Trophoblast cell (in vitro differentiated cells and primary cell): ENCODE results near the gene LHX6.

Source experiments
- DNase-seq, 2 donors: peaks; one replicate each; pipeline ENCODE4 v3.0.0-alpha.2; 2016
- H2AFZ ChIP-seq: 2 replicates; pipeline ENCODE4 v1.6.1; 2013; ENCODE audit warnings: low read length, moderate library complexity, mild to moderate bottlenecking; ENCODE audit not compliant: insufficient read depth, poor library complexity
- H2AK5ac ChIP-seq: 2 replicates; pipeline ENCODE4 v1.6.1; 2013; ENCODE audit warnings: mild to moderate bottlenecking, low read length
- H2BK120ac ChIP-seq: 2 replicates; pipeline ENCODE4 v1.6.1; 2013; ENCODE audit warnings: low read length, mild to moderate bottlenecking, moderate library complexity; ENCODE audit not compliant: insufficient read depth, poor library complexity
- H2BK12ac ChIP-seq: 2 replicates; pipeline ENCODE4 v1.6.1; 2013; ENCODE audit warnings: mild to moderate bottlenecking, low read length, moderate library complexity
- H2BK5ac ChIP-seq: 2 replicates; pipeline ENCODE4 v1.6.1; 2013; ENCODE audit warnings: low read length, low read depth, moderate library complexity, mild to moderate bottlenecking; ENCODE audit not compliant: poor library complexity
- H3K14ac ChIP-seq: 2 replicates; pipeline ENCODE4 v1.6.1; 2013; ENCODE audit warnings: mild to moderate bottlenecking, low read length
- H3K18ac ChIP-seq: 2 replicates; pipeline ENCODE4 v1.6.1; 2013; ENCODE audit warnings: mild to moderate bottlenecking, low read length
- H3K23ac ChIP-seq: 2 replicates; pipeline ENCODE4 v1.6.1; 2013; ENCODE audit warnings: low read length
- H3K27ac ChIP-seq: 2 replicates; pipeline ENCODE4 v1.5.1; 2013; ENCODE audit warnings: low read depth, mild to moderate bottlenecking, inconsistent platforms, low read length, moderate library complexity
- H3K27me3 ChIP-seq: 2 replicates; pipeline ENCODE4 v1.6.1; 2013; ENCODE audit warnings: inconsistent platforms, mild to moderate bottlenecking, low read length, moderate library complexity; ENCODE audit not compliant: insufficient read depth
- H3K36me3 ChIP-seq, 2 experiments: 1 replicate in 1 of 2; 2 replicates in 1 of 2; pipeline ENCODE4 v1.6.1; 2013; ENCODE audit warnings: low read length in 2 of 2, mild to moderate bottlenecking in 2 of 2, moderate library complexity in 1 of 2; ENCODE audit not compliant: insufficient read depth in 2 of 2, control insufficient read depth in 1 of 2
- H3K4ac ChIP-seq: 2 replicates; pipeline ENCODE4 v1.6.1; 2013; ENCODE audit warnings: low read depth, mild to moderate bottlenecking, low read length, moderate library complexity
- H3K4me1 ChIP-seq, 2 experiments: 1 replicate in 1 of 2; 2 replicates in 1 of 2; pipeline ENCODE4 v1.6.1; 2013; ENCODE audit warnings: low read length in 2 of 2, mild to moderate bottlenecking in 2 of 2, moderate library complexity in 1 of 2; ENCODE audit not compliant: insufficient read depth in 2 of 2, control insufficient read depth in 1 of 2
- H3K4me2 ChIP-seq: 2 replicates; pipeline ENCODE4 v1.6.1; 2013; ENCODE audit warnings: inconsistent platforms, mild to moderate bottlenecking, low read length, moderate library complexity
- H3K4me3 ChIP-seq: 2 replicates; pipeline ENCODE4 v1.5.1; 2013; ENCODE audit warnings: mild to moderate bottlenecking, low read depth, low read length, inconsistent platforms
- H3K79me1 ChIP-seq: one replicate; pipeline ENCODE4 v1.6.1; 2013; ENCODE audit warnings: low read length
- H3K79me2 ChIP-seq: 2 replicates; pipeline ENCODE4 v1.6.1; 2013; ENCODE audit warnings: low read length, mild to moderate bottlenecking; ENCODE audit not compliant: control insufficient read depth, insufficient read depth, poor library complexity
- H3K9ac ChIP-seq: 2 replicates; pipeline ENCODE4 v1.6.1; 2013; ENCODE audit warnings: mild to moderate bottlenecking, low read length
- H3K9me3 ChIP-seq: 2 replicates; pipeline ENCODE4 v1.6.1; 2013; ENCODE audit warnings: low read depth, mild to moderate bottlenecking, control low read depth, inconsistent platforms, low read length; ENCODE audit not compliant: insufficient read depth
- H4K12ac ChIP-seq: 2 replicates; pipeline ENCODE4 v1.6.1; 2013; ENCODE audit warnings: low read depth, mild to moderate bottlenecking, low read length, moderate library complexity
- H4K8ac ChIP-seq: 2 replicates; pipeline ENCODE4 v1.6.1; 2013; ENCODE audit warnings: low read depth, mild to moderate bottlenecking, low read length, moderate library complexity
- H4K91ac ChIP-seq: one replicate; pipeline ENCODE4 v1.6.1; 2013; ENCODE audit warnings: low read depth, mild to moderate bottlenecking, low read length, moderate library complexity
- WGBS: extraction: QIAGEN DNeasy Blood & Tissue Kit; methylation state at CpG from one replicate; pipeline ENCODE4 v1.1.7; 2013; ENCODE audit warnings: missing lambda C conversion rate; ENCODE audit not compliant: insufficient read length, insufficient coverage; ENCODE audit errors: extremely low coverage; 5-methylcytosine and 5-hydroxymethylcytosine counted together

Gene LHX6

GRCh38 chr9:122248448-122248865, 19.7 kb upstream of the LHX6 start:
- H2BK12ac ChIP-seq, result no peak overlapping the region
- H3K23ac ChIP-seq, result no peak overlapping the region
- no peaks in the 10 kb centered on the region for H3K79me2 ChIP-seq
- no peak overlapping the region for H4K91ac ChIP-seq
- H3K9ac ChIP-seq, result no peak overlapping the region
- no peak overlapping the region for H2AK5ac ChIP-seq
- H3K18ac ChIP-seq, result no peak overlapping the region
- no peak overlapping the region for H2BK5ac ChIP-seq
- no peak overlapping the region for H4K12ac ChIP-seq
- H3K36me3 ChIP-seq, result peaks cover 10 to 25% of the 10 kb centered on the region in 2 experiments
- no peaks in the 10 kb centered on the region for H3K27me3 ChIP-seq
- no peak overlapping the region for H3K14ac ChIP-seq
- no peaks in the 10 kb centered on the region for H3K4me1 ChIP-seq
- H2AFZ ChIP-seq, result no peak overlapping the region
- no peaks in the 10 kb centered on the region for H3K9me3 ChIP-seq
- no peak overlapping the region for H3K4ac ChIP-seq
- H4K8ac ChIP-seq, result no peak overlapping the region
- no peak overlapping the region for H3K27ac ChIP-seq
- no peaks in the 10 kb centered on the region for H3K79me1 ChIP-seq
- H3K4me3 ChIP-seq, result no peak overlapping the region
- DNase-seq, result peak; percentile 66 to 70
- no peak overlapping the region for H3K4me2 ChIP-seq
- no CpG with 5 or more reads among the region's 5 CpGs for WGBS
- no peak overlapping the region for H2BK120ac ChIP-seq

- Histone ChIP-seq H3K4me1 (no peaks in the 10 kb centered on the region), H3K14ac (no peak overlapping the region), H3K4me3 (no peak overlapping the region), H2AFZ (no peak overlapping the region), H3K27ac (no peak overlapping the region), H3K4ac (no peak overlapping the region), H2AK5ac (no peak overlapping the region), H3K23ac (no peak overlapping the region), H3K79me1 (no peaks in the 10 kb centered on the region), H2BK5ac (no peak overlapping the region), H3K36me3 (peaks cover 10 to 31% of the 10 kb centered on the region in 2 experiments), H3K18ac (no peak overlapping the region), H3K9ac (no peak overlapping the region), H3K9me3 (no peaks in the 10 kb centered on the region), H3K4me2 (no peak overlapping the region), H3K79me2 (no peaks in the 10 kb centered on the region), H4K91ac (no peak overlapping the region), H2BK12ac (no peak overlapping the region), H4K12ac (no peak overlapping the region), H4K8ac (no peak overlapping the region), H2BK120ac (no peak overlapping the region), H3K27me3 (no peaks in the 10 kb centered on the region)
- DNase-seq, result no peak
- WGBS, result no CpG with 5 or more reads among the region's 3 CpGs
These were observed 17.9 kb upstream of the LHX6 start for GRCh38 chr9:122246666-122247065.

- Histone ChIP-seq H3K27me3 (no peaks in the 10 kb centered on the region), H3K4ac (no peak overlapping the region), H3K18ac (no peak overlapping the region), H2AK5ac (no peak overlapping the region), H4K8ac (no peak overlapping the region), H3K14ac (no peak overlapping the region), H3K36me3 (peaks cover 9 to 29% of the 10 kb centered on the region in 2 experiments), H3K4me1 (no peaks in the 10 kb centered on the region), H3K9ac (no peak overlapping the region), H3K23ac (no peak overlapping the region), H3K79me1 (no peaks in the 10 kb centered on the region), H2BK120ac (no peak overlapping the region), H3K79me2 (no peaks in the 10 kb centered on the region), H3K4me2 (no peak overlapping the region), H2BK5ac (no peak overlapping the region), H3K27ac (no peak overlapping the region), H2AFZ (no peak overlapping the region), H3K4me3 (no peak overlapping the region), H3K9me3 (no peaks in the 10 kb centered on the region), H4K12ac (no peak overlapping the region), H2BK12ac (no peak overlapping the region), H4K91ac (no peak overlapping the region)
- DNase-seq, result no peak
- WGBS, result no CpG with 5 or more reads among the region's 3 CpGs
These were observed 15.6 kb upstream of the LHX6 start for GRCh38 chr9:122244349-122244748.

- no peak overlapping the region for H3K9ac ChIP-seq
- H2AK5ac ChIP-seq, result no peak overlapping the region
- no peak overlapping the region for H3K4me2 ChIP-seq
- no peak overlapping the region for H2AFZ ChIP-seq
- H3K79me1 ChIP-seq, result no peaks in the 10 kb centered on the region
- no peaks in the 10 kb centered on the region for H3K9me3 ChIP-seq
- no peak overlapping the region for H3K14ac ChIP-seq
- no peak overlapping the region for H4K91ac ChIP-seq
- H3K23ac ChIP-seq, result no peak overlapping the region
- H2BK120ac ChIP-seq, result no peak overlapping the region
- no peaks in the 10 kb centered on the region for H3K79me2 ChIP-seq
- H3K36me3 ChIP-seq, result peaks cover 0 to 16% of the 10 kb centered on the region in 2 experiments
- no peak overlapping the region for H3K4ac ChIP-seq
- no peak overlapping the region for H4K12ac ChIP-seq
- no peak overlapping the region for H2BK5ac ChIP-seq
- H3K27me3 ChIP-seq, result no peaks in the 10 kb centered on the region
- DNase-seq, result no peak
- no peaks in the 10 kb centered on the region for H3K4me1 ChIP-seq
- H2BK12ac ChIP-seq, result no peak overlapping the region
- H3K27ac ChIP-seq, result no peak overlapping the region
- H4K8ac ChIP-seq, result no peak overlapping the region
- H3K18ac ChIP-seq, result no peak overlapping the region
- no peak overlapping the region for H3K4me3 ChIP-seq
- no CpG with 5 or more reads among the region's 5 CpGs for WGBS
These were observed 11.0 kb upstream of the LHX6 start for GRCh38 chr9:122239722-122240121.
